Fibroblast of the aortic adventitia (primary cell): ENCODE measurements around the gene NR4A1. TPM values are rescaled to one million over a fixed set of nuclear protein-coding genes. Genes with fewer than 3 reads are reported as not detected.

Experiments
- DNase-seq: peaks from one replicate; pipeline ENCODE4 v3.0.0-alpha.2; 2010; ENCODE audit warnings: low read depth
- H3K4me3 ChIP-seq: 2 replicates; pipeline ENCODE4 v1.5.1; 2011; ENCODE audit warnings: low read depth, mild to moderate bottlenecking, control low read depth, low read length, moderate library complexity
- total RNA-seq: library from RNA; depleted of rRNA; stranded (reverse); fragments of >200 nt; gene quantifications from 2 replicates; pipeline ENCODE4 v1.2.3, GENCODE V29; 2012; ENCODE audit warnings: low replicate concordance
- TF ChIP-seq, protein P1 (sequence below): IDR thresholded peaks from 2 replicates; pipeline ENCODE4 v1.5.1; 2011; ENCODE audit warnings: mild to moderate bottlenecking, low read length, control low read depth, inconsistent platforms; ENCODE audit not compliant: insufficient read depth

NR4A1 gene
- total RNA-seq, 1 donor: 3.9 TPM

DNA sequence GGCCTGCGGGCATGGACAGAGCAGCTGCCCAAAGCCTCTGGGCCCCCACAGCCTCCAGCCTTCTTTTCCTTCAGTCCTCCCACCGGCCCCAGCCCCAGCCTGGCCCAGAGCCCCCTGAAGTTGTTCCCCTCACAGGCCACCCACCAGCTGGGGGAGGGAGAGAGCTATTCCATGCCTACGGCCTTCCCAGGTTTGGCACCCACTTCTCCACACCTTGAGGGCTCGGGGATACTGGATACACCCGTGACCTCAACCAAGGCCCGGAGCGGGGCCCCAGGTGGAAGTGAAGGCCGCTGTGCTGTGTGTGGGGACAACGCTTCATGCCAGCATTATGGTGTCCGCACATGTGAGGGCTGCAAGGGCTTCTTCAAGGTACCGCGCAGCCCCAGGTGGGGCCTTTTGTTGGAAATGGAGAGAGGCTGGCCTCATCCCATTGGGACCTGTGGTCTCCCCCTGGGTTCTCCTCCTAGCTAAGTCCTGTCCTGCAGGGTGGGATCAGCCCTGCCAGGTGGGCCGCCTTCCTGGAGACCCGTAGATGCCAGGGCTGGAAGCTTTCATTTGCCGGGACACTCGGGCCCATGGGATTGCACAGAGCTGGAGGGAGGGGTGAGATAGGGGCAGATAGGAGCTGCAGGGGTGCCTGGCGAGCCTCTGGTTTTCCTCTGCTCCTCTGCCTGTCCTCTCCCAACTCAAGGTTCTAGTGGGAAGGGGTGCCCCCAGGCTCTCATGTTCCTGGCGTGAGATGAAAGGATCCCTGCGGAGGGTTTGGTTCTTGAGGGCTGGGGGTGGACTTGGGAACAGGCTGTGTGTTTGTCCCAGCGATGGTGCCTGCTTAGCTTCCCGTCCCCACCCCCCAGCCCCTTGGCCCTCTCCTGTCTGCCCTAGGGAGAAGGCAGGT, 3.8 kb downstream of the NR4A1 start:
- TF ChIP-seq, protein P1, sequence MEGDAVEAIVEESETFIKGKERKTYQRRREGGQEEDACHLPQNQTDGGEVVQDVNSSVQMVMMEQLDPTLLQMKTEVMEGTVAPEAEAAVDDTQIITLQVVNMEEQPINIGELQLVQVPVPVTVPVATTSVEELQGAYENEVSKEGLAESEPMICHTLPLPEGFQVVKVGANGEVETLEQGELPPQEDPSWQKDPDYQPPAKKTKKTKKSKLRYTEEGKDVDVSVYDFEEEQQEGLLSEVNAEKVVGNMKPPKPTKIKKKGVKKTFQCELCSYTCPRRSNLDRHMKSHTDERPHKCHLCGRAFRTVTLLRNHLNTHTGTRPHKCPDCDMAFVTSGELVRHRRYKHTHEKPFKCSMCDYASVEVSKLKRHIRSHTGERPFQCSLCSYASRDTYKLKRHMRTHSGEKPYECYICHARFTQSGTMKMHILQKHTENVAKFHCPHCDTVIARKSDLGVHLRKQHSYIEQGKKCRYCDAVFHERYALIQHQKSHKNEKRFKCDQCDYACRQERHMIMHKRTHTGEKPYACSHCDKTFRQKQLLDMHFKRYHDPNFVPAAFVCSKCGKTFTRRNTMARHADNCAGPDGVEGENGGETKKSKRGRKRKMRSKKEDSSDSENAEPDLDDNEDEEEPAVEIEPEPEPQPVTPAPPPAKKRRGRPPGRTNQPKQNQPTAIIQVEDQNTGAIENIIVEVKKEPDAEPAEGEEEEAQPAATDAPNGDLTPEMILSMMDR: no peak
- peak; percentile 59 for DNase-seq
- H3K4me3 ChIP-seq: no peak overlapping the region

DNA sequence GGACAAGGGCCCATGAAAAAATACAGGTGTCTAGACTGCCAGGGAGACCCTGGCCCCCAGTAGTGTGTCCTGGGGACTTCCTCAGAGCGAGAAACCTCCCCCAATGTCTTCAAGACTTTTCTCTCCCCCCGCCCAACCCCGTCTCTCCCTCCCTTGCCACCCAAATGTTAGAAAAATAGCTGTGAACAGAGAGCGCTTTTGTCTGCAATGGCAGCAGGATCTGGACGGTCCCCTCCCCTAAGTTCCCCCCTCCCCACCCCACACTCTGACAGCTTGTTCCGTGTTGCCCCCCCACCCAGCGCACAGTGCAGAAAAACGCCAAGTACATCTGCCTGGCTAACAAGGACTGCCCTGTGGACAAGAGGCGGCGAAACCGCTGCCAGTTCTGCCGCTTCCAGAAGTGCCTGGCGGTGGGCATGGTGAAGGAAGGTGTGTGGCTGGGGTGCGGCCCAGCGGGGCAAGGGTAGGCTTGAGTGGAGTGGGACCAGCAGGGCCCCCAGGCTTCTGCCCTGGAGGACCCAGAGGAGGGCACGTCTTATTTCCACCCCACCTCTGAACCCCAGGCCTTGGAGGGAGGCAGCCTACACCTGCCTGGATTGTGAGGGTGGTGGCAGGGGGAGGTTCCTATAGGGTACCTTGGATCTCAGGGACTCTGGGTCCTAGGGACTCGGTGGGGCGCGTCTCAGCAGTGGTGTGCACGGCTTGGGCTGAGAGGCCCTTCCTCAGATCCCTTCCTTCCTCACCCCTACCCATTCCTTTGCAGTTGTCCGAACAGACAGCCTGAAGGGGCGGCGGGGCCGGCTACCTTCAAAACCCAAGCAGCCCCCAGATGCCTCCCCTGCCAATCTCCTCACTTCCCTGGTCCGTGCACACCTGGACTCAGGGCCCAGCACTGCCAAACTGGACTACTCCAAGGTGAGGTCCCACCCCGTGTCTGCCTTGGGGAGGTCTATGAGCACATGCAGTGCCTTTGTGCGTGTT, 4.8 kb downstream of the NR4A1 start:
- DNase-seq: peak; percentile 59
- TF ChIP-seq, protein P1: no peak
- H3K4me3 ChIP-seq: no peak overlapping the region

DNA sequence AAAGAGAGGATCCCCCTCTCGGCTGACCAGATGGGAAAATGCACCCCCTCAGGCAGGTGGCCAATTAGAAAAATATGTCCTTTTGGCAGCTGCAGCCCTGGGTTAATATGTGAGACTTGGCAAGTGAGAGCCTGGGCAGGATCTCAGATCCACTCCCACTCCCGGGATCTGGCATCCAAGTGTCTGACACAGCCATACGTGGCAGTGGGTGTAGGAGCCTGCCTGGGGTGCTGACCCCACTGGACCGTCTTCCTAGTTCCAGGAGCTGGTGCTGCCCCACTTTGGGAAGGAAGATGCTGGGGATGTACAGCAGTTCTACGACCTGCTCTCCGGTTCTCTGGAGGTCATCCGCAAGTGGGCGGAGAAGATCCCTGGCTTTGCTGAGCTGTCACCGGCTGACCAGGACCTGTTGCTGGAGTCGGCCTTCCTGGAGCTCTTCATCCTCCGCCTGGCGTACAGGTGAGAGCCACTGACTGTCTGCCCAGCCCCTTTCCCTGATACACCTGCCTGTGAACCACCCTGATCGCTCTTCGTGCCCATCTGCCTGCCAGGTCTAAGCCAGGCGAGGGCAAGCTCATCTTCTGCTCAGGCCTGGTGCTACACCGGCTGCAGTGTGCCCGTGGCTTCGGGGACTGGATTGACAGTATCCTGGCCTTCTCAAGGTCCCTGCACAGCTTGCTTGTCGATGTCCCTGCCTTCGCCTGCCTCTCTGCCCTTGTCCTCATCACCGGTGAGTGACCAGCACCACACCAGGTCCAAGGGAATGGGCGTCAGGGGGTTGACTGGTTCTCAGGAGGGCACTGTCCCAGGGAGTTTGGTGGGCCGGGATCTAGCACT, 5.8 kb downstream of the NR4A1 start:
- H3K4me3 ChIP-seq: no peak overlapping the region
- TF ChIP-seq, protein P1: no peak
- DNase-seq: peak; percentile 84

DNA sequence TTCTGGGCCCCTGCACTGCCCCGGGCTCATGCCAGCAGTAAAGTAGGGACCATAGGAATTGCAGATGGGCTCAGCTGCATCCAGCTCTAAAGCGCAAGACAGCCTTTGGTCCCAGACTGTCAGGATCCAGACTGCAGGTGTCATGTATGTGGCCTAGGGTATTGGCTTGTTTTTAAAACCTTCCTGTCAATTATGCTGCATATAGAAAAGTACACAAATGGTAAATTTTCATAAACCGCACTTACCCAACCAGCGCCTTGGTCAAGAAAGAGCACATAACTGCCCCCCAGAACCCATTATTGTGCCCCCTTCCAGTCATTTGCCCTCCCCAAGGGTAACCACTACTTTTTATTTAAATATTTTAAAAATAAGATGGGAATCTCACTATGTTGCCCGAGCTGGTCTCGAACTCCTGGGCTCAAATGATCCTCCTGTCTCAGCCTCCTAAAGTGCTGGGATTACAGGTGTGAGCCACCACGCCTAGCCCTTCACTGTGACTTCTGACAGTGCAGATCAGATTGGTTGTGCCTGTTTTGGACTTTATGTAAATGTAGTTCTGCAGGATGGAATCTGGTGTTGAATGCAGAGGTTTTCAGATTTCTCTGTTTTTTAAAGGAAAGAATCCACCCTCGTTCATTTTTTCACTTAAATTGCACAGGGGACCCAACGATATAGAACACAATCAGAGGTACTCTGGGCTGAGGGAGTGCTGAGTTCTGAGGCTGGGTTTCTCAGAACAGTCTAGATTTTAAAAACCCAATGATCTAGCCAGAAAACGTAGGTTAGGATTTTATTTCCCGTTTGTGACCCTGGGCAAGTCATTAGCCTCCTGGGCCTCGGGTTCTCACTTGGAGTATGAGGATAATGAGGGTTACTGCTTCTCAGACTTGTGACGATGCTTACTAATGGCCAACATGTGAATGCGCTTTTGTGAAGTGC, 6.7 kb downstream of the NR4A1 start:
- TF ChIP-seq, protein P1: no peak
- peak; percentile 40 for DNase-seq
- H3K4me3 ChIP-seq: no peak overlapping the region

DNA sequence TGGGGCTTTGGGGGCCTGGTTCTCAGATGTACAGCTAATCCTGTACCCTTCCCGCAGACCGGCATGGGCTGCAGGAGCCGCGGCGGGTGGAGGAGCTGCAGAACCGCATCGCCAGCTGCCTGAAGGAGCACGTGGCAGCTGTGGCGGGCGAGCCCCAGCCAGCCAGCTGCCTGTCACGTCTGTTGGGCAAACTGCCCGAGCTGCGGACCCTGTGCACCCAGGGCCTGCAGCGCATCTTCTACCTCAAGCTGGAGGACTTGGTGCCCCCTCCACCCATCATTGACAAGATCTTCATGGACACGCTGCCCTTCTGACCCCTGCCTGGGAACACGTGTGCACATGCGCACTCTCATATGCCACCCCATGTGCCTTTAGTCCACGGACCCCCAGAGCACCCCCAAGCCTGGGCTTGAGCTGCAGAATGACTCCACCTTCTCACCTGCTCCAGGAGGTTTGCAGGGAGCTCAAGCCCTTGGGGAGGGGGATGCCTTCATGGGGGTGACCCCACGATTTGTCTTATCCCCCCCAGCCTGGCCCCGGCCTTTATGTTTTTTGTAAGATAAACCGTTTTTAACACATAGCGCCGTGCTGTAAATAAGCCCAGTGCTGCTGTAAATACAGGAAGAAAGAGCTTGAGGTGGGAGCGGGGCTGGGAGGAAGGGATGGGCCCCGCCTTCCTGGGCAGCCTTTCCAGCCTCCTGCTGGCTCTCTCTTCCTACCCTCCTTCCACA, 7.6 kb downstream of the NR4A1 start:
- peak; percentile 53 for DNase-seq
- TF ChIP-seq, protein P1: no peak
- H3K4me3 ChIP-seq: no peak overlapping the region
